ENCODE data around the gene TTBK1.

GRCh38 chr6:43226192-43226851 lies 17.0 kb upstream of the TTBK1 start:
- no peak for TF ChIP-seq GABPA (IDR thresholded peaks at IDR 0.05; ENCODE audit: low read depth)
- no peak for TF ChIP-seq CTCF (IDR thresholded peaks at IDR 0.05; ENCODE audit: insufficient read depth, low read length)
- no peak for TF ChIP-seq POLR2AphosphoS5 (IDR thresholded peaks at IDR 0.05; ENCODE audit: low read depth)
- TF ChIP-seq REST (IDR thresholded peaks at IDR 0.05; ENCODE audit: insufficient replicate concordance, low read depth), result no peak
